KG1 (cell line): Measurements from ENCODE around the gene GNG11.
A peak's percentile ranks its signal among the peaks of the same experiment; 100 is the strongest.
"Not testable (repeated sequence)": the region's sequence is repeated elsewhere in the genome, so short reads cannot be mapped to it uniquely, and the experiment has no call there.

Experiments
- DNase-seq: peaks from one replicate; lab custom pipeline; 2025; lab: John Stamatoyannopoulos, UW

Gene GNG11

GRCh38 chr7:93911661-93912060 lies 9.9 kb upstream of the GNG11 start:
- not testable (repeated sequence) for DNase-seq

GRCh38 chr7:93913197-93913596 lies 8.3 kb upstream of the GNG11 start:
- no peak for DNase-seq

GRCh38 chr7:93914581-93915066 lies 6.9 kb upstream of the GNG11 start:
- DNase-seq: no peak

GRCh38 chr7:93915206-93915842 lies 6.2 kb upstream of the GNG11 start:
- DNase-seq: not testable (repeated sequence)

GRCh38 chr7:93915888-93916287 lies 5.6 kb upstream of the GNG11 start:
- DNase-seq: not testable (repeated sequence)

- not testable (repeated sequence) for DNase-seq
Measured at GRCh38 chr7:93916315-93916714, 5.2 kb upstream of the GNG11 start.

GRCh38 chr7:93920496-93921182 lies 896 bp upstream of the GNG11 start:
- DNase-seq: no peak

GRCh38 chr7:93921186-93921585 lies 349 bp upstream of the GNG11 start:
- DNase-seq: no peak

- peak; percentile 55 for DNase-seq
Measured at GRCh38 chr7:93923296-93923695, 1.8 kb downstream of the GNG11 start.

GRCh38 chr7:93923942-93924341 lies 2.4 kb downstream of the GNG11 start:
- DNase-seq: no peak

- DNase-seq: no peak
Measured at GRCh38 chr7:93926800-93927199, 5.3 kb downstream of the GNG11 start.

- DNase-seq: no peak
Measured at GRCh38 chr7:93927585-93927984, 6.0 kb downstream of the GNG11 start.

GRCh38 chr7:93931655-93932054 lies 10.1 kb downstream of the GNG11 start:
- no peak for DNase-seq

- no peak for DNase-seq
Measured at GRCh38 chr7:93933156-93933555, 11.6 kb downstream of the GNG11 start.

GRCh38 chr7:93935102-93935501 lies 13.6 kb downstream of the GNG11 start:
- DNase-seq: no peak

GRCh38 chr7:93937818-93938217 lies 16.3 kb downstream of the GNG11 start:
- no peak for DNase-seq

GRCh38 chr7:93938293-93938692 lies 16.8 kb downstream of the GNG11 start:
- no peak for DNase-seq

GRCh38 chr7:93941945-93942344 lies 20.4 kb downstream of the GNG11 start:
- DNase-seq: no peak

- DNase-seq: no peak
Measured at GRCh38 chr7:93943816-93944540, 22.4 kb downstream of the GNG11 start.

GRCh38 chr7:93944673-93945072 lies 23.1 kb downstream of the GNG11 start:
- peak; percentile 51 for DNase-seq

GRCh38 chr7:93945083-93945482 lies 23.5 kb downstream of the GNG11 start:
- no peak for DNase-seq

- no peak for DNase-seq
Measured at GRCh38 chr7:93945756-93946535, 24.4 kb downstream of the GNG11 start.
